ENCODE measurements around the gene CGB3.
"Not testable (repeated sequence)": the region's sequence is repeated elsewhere in the genome, so short reads cannot be mapped to it uniquely, and the experiment has no call there.

Gene CGB3

DNA sequence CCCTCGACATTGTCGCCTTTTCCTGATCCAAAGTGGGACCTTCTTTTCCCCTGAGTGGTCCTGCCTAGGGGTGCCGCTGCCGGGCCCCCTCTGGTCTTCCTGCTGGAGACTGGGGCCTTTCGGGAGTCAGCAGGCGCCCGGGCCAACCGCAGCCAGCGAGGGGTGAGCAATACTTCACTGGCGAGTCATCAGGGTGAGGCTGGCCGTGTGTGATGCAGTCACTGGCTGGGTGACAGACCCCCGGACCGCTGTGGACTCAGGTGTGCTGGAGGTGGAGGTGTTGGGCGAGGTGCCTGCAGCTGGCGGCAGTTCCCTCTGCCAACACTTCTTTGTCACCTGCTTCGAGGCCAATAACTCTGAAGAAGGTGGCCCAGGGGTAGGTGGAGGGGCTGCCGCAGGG, 18.0 kb upstream of the CGB3 start:
- DNase-seq: no peak

DNA sequence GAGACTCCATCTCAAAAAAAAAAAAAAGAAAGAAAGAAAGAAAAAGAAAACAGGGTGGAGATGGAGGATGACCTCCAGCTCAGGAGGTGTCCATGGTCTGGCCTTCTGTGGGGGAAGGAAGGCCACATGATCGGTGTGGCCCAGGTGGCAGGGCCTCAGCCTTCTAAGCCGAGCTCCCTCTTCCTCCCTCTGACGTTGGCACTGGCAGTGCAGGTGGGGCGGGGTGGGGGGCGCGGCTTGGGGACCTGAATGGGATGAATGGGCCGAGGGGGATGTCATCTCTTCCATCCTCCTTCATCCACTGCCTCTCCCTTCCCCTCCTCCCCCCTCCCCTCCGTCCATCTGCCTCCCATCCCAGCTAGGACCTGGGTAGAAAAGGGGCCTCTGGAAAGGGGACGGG, 15.6 kb upstream of the CGB3 start:
- DNase-seq: not testable (repeated sequence)

DNA sequence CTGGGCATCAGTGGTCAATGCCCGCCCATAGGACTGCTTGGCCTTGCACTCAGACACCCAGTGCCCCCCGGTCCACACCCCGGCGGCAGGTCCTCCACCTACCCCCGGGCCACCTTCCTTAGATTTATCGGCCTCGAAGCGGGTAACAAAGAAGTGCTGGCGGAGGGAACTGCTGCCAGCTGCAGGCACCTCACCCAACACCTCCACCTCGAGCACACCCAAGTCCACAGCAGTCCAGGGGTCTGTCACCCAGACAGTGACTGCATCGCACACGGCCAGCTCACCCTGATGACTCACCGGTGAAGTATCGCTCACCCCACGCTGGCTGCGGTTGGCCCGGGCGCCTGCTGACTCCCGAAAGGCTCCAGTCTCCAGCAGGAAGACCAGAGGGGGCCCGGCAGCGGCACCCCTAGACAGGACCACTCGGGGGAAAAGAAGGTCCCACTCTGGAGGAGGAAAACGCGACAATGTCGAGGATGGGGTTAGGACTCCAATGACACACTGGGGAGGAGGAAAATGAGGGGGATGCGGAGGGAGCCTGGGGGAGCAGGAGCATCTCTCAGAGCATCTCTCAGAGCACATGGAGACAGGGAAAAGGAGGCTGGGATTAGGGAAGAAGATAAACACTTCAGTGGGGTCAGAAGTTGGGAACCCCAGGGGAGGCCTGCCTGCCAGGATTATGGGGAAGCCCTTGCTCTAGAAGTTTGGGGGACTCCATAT, 14.6 kb upstream of the CGB3 start:
- DNase-seq: not testable (repeated sequence)

DNA sequence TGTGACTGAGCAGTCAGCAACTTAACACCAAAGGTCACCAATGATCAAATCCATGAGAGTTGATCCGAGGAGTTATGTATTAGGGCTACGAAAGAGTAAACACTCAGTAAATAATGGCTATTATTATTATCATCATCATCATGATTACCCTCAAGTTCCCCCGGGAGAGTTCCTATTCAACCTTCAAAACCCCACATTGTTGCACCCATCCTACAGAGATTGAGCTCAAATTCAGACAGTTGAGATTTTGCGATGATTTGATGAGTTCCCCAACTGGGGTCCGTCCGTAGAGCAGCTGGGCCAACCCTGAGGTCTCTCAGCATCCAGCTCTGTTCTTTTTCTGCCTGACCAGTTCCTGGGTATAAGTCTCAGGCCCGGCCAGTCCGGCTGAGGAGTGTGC, 14.0 kb upstream of the CGB3 start:
- not testable (repeated sequence) for DNase-seq

DNA sequence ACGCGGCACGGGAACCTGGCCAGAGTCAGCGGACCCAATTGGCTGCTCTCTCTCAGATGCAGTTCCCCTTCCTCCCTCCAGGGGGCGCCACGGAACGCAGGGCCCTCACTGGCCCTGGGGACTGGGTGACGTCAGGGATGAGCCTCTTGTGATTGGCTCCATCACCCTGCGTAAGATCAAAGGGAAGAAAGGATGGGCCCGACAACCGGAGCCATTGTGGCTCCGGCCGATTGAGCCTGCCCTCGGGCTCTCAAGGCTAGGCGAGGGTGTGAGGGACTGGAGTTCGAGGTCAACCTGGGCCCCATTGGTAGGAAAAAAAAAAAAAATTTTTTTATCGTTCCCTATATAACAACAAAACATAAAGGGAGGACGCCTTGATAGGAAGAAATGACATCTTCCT, 12.7 kb upstream of the CGB3 start, which contains the start of gene CGB1:
Gene CGB1 (minus strand): TSS at position 81 of the 400 bp plus-strand sequence. CDS start 184 bp downstream, outside the sequence.
- DNase-seq: not testable (repeated sequence)

DNA sequence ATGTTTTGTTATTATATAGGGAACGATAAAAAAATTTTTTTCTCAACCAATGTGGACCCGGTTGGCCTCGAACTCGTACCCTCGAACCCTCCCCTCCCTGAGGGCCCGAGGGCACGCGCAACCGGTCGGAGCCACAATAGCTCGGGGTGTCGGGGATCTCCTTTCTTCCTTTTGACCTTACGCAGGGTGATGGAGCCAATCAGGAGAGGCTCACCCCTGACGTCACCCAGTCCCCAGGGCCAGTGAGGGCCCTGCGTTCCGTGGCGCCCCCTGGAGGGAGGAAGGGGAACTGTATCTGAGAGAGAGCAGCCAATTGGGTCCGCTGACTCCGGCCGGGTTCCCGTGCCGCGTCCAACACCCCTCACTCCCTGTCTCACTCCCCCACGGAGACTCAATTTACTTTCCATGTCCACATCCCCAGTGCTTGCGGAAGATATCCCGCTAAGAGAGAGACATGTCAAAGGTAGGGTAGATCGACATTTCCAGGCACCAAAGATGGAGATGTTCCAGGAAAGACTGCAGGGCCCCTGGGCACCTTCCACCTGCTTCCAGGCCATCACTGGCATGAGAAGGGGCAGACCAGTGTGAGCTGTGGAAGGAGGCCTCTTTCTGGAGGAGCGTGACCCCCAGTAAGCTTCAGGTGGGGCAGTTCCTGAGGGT, 7.6 kb upstream of the CGB3 start, which contains the start of gene CGB2:
Gene CGB2 (plus strand): TSS at position 249 of the 660 bp plus-strand sequence. CDS start 206 bp downstream, at position 455.
- DNase-seq: not testable (repeated sequence)

DNA sequence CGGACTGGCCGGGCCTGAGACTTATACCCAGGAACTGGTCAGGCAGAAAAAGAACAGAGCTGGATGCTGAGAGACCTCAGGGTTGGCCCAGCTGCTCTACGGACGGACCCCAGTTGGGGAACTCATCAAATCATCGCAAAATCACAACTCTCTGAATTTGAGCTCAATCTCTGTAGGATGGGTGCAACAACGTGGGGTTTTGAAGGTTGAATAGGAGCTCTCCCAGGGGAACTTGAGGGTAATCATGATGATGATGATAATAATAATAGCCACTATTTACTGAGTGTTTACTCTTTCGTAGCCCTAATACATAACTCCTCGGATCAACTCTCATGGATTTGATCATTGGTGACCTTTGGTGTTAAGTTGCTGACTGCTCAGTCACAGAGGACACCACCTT, 6.2 kb upstream of the CGB3 start:
- DNase-seq: not testable (repeated sequence)

DNA sequence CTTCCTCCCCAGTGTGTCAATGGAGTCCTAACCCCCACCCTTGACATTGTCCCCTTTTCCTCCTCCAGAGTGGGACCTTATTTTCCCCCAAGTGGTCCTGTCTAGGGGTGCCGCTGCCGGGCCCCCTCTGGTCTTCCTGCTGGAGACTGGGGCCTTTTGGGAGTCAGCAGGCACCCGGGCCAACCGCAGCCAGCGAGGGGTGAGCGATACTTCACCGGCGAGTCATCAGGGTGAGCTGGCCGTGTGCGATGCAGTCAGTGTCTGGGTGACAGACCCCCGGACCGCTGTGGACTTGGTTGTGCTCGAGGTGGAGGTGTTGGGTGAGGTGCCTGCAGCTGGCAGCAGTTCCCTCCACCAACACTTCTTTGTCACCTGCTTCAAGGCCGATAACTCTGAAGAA, 5.6 kb upstream of the CGB3 start:
- not testable (repeated sequence) for DNase-seq

DNA sequence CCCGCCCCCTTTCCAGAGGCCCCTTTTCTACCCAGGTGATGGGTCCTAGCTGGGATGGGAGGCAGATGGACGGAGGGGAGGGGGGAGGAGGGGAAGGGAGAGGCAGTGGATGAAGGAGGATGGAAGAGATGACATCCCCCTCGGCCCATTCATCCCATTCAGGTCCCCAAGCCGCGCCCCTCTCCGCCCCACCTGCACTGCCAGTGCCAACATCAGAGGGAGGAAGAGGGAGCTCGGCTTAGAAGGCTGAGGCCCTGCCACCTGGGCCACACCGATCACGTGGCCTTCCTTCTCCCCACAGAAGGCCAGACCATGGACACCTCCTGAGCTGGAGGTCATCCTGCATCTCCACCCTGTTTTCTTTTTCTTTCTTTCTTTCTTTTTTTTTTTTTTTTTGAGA, 4.6 kb upstream of the CGB3 start:
- DNase-seq: not testable (repeated sequence)

DNA sequence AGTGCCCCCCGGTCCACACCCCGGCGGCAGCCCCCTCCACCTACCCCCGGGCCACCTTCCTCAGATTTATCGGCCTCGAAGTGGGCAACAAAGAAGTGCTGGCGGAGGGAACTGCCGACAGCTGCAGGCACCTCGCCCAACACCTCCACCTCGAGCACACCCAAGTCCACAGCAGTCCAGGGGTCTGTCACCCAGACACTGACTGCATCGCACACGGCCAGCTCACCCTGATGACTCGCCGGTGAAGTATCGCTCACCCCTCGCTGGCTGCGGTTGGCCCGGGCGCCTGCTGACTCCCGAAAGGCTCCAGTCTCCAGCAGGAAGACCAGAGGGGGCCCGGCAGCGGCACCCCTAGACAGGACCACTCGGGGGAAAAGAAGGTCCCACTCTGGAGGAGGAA, 1.5 kb upstream of the CGB3 start:
- DNase-seq: not testable (repeated sequence)

DNA sequence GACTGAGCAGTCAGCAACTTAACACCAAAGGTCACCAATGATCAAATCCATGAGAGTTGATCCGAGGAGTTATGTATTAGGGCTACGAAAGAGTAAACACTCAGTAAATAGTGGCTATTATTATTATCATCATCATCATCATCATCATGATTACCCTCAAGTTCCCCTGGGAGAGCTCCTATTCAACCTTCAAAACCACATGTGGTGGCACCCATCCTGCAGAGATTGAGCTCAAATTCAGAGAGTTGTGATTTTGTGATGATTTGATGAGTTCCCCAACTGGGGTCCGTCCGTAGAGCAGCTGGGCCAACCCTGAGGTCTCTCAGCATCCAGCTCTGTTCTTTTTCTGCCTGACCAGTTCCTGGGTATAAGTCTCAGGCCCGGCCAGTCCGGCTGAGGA, 955 bp upstream of the CGB3 start:
- not testable (repeated sequence) for DNase-seq

DNA sequence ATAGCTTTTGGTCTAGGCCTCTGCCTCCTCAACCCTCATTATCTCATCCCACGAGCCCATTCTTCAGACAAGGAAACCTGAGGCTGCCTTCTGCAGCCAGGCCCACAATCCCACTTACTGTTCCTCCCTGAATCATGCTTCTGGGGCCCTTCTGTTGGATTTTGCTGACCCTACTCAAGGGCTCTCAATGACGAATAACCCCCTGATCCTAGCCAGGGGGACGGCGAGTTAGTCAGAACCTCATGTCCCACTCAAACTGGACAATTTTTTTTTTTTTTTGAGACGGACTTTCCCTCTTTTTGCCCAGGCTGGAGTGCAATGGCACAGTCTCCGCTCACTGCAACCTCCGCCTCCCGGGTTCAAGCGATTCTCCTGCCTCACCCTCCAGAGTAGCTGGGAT, 2.0 kb downstream of the CGB3 start:
- no peak for DNase-seq

DNA sequence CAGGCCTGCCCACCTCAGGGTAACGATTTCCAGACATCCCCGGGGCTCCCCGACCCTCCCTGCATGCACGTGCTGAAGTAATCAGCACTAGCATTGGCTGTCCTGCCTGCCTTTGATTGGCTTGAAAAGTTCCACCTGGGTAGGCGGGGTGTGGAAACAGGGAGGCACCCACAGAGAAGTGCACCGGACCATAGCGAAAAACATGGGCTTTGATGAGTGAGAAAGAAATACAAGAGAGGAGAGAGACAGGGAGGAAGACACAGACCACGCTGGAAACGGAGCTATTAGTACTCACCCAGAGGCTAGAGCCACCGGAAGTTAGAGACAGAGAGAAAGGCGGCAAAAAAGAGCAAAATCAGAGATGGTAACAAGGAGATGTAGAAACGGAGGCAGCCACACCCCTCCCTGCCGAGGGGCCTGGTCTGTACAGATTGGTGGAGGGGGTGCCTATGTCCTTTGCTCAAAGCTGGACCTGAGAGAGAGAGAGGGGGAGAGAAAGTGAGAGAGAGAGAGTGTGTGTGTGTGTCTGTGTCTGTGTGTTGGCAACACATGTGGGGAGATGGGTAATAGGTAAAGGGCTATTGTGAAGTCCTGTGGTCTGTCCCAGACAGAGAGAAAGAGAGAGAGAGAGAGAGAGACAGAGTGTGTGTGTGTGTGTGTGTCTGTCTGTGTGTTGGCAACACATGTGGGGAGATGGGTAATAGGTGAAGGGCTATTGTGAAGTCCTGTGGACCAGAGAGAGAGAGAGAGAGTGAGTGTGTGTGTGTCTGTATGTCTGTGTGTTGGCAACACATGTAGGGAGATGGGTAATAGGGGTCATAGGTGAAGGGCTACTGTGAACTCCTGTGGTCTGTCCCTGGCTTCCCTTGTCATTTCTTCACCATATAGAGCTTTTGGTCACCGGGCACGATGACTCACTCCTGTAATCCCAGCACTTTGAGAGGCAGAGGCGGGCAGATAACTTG, 2.9 kb downstream of the CGB3 start:
- DNase-seq: no peak

DNA sequence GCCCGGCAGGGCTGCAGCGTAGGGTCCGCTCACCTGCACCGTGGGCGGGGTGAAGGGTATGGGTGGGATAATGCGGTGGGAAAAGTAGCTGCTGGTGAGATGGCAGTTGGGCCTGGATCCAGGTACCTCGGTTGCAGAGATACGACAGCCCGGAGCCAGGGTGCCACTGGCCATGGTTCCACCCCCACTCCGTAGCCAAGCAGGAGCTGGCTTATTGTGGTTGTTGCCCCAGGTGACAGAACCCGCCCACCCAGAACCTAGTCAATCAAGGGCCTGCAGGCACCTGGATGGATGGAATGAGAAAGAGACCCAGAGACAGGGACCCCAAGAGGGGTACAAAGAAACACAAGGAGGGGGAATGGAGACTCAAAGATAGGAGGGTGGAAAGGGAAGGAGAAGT, 3.8 kb downstream of the CGB3 start:
- DNase-seq: no peak

DNA sequence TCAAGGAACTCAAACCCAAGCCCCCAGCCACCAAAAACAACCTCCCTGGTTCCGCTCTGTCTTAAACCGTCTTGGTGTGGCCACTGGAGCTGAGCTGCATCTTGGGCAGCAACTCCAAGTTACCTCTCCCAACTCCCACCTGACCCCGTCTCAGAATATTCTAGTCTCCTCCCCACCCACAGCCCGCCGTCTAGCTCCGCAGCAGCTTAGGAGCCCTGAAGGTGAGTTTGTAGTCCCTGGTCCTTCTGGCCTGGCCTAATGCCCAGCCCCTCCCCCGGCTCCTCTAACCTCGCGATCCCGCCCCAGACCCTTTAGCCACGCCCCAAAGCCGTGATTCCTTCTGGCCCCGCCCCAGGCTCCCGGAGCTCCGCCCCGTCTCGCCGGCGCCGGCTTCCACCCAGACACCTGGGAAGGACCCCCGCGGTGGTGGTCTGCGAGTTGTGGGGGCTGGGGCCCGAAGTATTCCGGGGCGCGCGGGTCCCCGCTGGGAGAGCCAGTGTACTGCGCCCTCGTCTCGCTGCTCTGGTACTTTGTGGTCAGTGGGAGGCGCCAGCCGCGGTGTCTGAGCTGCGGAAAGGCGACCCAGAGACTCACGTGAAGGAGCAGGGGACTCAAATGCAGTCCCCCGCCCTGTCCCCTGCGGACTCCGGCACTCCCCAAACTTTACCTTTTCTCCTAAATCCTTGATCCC, 4.7 kb downstream of the CGB3 start:
- DNase-seq: no peak

DNA sequence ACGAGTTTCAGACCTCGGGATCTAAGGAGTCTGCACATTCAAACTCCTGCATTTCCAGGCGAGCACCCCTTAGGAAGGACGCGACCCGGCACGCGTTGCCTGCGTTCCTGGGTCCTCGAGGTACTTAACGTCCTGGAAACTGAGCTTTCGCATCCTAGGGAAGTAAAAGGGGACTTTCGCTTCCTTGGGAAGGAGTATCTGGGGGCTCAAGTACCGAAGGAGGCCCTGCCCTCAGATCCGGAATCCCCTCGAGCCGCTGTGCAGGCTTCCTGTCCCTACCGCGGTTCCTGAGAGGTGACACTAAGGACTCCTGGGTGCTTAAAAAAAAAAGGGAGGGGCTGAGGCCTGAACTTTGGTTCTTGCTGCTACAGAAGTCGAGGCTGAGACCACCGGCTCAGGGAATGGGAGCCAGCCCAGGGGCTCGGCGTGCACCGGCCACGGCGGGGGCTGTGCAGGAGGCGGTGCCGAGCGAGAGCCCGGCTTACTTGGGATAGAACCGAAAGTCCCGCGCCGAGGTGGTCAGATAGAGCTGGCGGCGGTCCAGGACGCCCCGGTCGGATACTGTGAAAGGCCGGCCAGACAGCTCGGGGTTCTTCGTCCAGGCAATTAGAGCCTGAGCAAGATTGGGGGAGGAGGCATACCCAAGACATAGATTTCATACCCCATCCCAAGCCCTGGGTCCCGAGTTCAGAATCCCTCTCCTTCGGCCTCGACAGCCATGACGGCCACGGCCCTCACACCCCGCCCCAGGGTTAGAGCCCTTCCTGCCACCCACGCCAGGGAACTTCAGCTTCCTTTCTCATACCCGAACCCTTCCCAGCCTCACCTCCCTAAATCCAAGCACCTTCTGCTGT, 5.5 kb downstream of the CGB3 start:
- not testable (repeated sequence) for DNase-seq

DNA sequence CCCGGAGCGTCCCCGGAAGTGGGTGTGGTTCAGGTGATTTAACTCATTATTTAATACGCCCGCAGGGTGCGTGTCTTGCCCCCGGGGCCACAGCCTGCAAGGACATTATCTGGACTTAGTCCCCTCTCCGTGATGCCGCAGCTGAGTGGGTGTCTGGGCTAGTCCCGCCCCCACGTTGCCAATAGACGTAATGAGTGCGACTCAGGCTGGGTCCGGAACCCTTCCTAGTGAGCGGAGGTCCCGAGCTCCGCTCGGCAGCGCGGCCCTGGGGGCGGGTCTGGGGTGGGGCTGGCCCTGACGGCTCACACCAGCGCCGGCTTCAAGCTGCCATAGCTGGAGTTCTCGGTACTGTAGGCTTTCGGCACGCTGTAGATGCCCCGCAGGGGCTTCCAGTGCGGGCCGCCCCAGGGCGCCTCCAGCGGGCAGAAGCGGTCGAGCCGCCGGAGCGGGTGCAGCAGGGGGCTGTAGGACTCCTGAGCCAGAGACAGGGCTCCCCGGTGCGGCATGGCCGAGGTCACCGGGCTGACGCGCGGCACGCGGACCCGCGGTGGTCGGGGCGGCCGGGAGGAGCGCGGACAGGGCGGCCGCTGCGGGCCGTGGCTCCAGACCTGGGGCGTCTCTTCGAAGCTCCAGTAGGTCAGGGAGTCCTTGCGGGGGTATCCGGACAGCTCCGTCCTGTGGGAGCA, 6.3 kb downstream of the CGB3 start:
- DNase-seq: no peak

DNA sequence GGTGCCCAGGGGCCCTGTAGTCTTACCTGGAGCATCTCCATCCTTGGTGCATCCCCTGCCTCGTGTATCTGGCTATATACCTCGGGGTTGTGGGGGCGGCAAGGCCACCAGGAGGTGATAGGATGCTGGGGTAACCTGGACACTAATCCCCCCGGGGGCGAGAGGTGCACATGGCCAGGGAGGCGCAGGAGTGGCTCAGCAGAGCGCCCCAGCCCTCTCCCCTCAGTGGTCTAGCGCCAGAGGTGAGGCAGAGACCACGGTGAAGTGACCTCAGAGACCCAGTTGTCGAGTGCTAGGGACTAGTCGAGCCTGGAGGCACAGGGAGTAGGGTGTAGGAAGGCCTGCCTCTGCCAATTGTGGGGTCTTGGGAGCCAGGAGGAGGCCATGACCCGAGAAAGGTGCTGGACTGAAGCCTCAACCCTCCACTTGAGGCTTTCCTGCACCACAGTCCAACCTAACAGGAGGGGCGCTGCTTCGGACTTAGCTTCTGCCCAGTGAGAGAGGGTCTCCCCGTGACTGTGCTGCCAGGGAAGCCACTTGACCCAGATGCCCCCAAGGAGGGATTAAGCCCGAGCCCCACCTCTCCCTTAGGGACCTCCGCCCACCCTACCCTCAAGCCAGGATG, 7.0 kb downstream of the CGB3 start, which contains the start of gene LHB:
Gene LHB (minus strand): TSS at position 51 of the 625 bp plus-strand sequence. CDS start 10 bp downstream, at position 41.
- DNase-seq: no peak

DNA sequence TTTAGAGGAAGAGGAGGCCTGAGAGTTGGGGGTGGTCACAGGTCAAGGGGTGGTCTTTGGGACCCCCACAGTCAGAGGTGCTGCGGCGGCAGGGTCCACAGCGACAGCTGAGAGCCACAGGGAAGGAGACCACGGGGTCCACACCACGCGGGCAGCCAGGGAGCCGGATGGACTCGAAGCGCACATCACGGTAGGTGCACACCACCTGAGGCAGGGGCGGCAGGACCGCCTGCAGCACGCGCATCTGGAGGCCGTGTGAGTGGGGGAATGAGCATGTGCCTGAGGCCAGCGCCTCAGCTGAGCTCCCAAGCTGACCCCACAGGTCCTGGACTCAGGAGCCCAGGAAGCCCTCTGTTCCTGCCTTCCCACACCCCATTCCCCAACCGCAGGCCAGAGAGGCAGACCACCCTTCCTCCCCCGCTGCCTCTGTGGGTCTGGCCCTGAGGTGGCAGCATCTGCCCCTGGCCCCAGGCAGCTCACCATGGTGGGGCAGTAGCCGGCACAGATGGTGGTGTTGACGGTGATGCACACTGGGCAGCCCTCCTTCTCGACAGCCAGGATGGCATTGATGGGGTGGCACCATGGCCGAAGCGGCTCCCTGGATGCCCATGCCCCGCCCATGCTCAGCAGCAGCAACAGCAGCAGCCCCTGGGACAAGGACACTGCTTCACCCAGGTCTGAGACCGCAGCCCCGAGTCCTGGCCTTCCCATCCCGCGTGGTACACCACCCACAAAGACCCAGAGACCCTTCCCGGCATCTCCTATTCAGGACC, 7.9 kb downstream of the CGB3 start:
- DNase-seq: no peak
